ENCODE results near the gene OR2S2.
"Not testable (repeated sequence)": the region's sequence is repeated elsewhere in the genome, so short reads cannot be mapped to it uniquely, and the experiment has no call there.

Gene OR2S2

DNA sequence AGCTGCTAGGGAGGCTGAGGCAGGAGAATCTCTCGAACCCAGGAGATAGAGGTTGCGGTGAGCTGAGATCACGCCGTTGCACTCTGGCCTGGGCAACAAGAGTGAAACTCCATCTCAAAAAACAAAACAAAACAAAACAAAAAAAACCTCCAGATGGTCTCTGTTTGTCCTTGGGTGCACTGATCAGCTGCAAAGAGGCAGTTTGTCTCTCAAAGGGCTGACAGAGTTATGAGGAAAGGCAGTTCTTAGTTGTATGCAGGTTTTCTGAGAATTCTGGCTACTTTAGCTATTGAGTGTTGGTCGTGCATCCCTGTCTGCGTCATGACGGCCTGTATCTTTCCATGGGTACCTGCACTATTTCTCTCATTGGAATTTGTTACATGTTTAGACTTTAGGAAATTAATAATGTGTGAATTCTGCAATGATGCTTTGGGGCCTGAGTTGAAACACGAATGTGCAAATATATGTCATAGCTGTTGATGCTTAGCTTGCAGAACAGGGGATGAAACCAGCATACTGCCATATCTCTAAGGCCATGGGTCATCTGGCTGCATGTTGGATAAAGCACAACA, 18.2 kb downstream of the OR2S2 start:
- TF ChIP-seq, protein P1, sequence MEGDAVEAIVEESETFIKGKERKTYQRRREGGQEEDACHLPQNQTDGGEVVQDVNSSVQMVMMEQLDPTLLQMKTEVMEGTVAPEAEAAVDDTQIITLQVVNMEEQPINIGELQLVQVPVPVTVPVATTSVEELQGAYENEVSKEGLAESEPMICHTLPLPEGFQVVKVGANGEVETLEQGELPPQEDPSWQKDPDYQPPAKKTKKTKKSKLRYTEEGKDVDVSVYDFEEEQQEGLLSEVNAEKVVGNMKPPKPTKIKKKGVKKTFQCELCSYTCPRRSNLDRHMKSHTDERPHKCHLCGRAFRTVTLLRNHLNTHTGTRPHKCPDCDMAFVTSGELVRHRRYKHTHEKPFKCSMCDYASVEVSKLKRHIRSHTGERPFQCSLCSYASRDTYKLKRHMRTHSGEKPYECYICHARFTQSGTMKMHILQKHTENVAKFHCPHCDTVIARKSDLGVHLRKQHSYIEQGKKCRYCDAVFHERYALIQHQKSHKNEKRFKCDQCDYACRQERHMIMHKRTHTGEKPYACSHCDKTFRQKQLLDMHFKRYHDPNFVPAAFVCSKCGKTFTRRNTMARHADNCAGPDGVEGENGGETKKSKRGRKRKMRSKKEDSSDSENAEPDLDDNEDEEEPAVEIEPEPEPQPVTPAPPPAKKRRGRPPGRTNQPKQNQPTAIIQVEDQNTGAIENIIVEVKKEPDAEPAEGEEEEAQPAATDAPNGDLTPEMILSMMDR (conservative IDR thresholded peaks at IDR 0.05) = no peak
- no peak for TF ChIP-seq ZFX (IDR thresholded peaks at IDR 0.05)
- H3K27ac ChIP-seq = no peak overlapping the region

DNA sequence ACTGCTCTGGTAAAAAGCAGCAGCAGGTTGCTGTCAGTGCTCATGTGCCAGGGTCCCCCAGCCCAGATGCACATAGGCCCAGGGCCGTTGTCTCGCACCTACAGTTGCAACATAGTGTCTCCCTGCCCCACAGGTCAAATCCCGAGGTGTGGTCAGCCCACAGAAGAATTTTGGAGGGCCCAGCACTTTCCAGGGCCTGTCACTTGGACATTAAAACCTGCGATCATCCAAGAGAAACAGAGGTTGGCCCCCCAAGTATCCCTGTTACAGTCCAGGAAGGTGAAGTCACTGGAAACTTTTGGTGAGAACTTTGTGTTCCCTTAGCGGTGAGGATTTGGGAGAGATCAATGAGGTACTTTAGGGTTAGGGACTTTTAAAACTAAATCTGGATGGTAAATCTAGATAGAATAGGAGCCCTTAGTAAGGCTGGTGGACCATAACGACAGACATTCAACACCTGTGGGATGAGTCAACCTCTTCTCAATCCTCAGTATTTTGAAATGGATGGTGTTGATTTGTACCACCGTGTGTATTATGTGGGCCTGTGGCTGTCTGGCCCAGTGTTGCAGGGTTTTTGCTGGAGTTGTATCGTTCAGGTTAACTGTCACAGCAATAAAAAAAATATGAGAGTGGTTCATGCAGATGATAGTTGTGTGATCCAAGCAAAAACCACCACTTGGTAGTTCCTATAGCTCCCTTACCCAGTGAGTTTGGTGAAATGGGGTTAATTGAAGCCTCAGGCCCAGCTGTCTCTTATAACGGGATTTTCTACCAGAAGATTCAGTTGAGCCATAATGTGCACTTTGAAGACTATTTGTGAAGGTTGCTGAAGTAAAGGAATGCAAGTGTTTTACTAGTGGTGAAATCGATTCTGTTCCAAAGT, 19.2 kb downstream of the OR2S2 start:
- TF ChIP-seq ZFX (IDR thresholded peaks at IDR 0.05) = no peak
- TF ChIP-seq, protein P1 (conservative IDR thresholded peaks at IDR 0.05) = no peak
- no peak overlapping the region for H3K27ac ChIP-seq

DNA sequence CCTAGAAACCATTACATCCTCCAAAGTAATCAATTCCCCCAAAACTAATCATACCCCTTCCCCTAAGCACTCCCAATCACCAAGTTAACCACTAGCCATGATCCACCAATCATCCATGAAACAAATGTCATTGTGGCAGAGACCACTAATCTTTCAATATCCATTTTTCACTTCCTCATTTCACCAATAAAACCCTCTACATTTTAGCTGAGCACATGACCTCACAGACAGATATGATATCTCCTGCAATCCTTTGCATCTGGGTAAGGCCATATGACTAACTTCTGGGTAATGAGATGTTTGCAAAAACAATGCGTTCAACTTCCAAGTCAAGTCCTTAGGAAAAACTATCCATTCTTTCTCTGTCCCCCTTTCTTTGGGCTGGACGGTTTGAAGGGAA, 20.7 kb downstream of the OR2S2 start:
- TF ChIP-seq, protein P1 (conservative IDR thresholded peaks at IDR 0.05) = no peak
- no peak for TF ChIP-seq ZFX (IDR thresholded peaks at IDR 0.05)
- no peak overlapping the region for H3K27ac ChIP-seq

DNA sequence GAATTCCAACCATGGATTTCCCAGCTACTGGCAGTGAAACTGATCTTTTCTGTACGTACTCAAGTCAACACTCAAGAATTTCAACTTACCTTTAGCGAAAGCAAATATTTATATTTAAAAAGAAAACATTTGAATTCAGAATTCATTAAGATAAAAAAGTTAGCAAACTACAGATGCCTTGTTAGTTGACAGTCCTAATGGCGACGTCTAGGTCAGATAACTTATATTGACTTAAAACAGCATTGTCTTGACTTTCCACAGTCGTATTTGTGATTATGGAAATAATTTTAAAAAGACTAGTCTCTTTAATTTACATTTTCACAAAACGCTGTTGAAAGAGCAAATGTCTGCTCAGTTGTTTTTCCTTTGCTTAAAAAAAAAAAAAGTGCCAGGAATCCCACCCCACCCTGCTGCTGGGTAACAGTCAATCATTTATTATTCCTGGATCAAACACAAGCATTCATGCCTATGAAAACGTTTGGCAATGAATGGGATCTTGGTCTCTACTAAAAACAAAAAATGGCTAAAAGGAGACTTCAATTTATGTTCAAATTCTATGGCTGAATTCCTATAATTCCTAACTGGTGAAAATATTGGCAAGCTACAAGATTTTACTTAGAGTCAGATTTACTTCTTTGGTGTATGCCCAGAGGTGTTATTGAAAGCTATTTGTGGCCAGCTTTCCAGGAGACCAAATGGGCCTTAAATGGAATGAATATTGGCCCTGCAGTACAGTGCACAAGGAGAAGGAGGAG, 22.0 kb downstream of the OR2S2 start:
- H3K27ac ChIP-seq = no peak overlapping the region
- TF ChIP-seq, protein P1 (conservative IDR thresholded peaks at IDR 0.05) = no peak
- TF ChIP-seq ZFX (IDR thresholded peaks at IDR 0.05) = no peak

DNA sequence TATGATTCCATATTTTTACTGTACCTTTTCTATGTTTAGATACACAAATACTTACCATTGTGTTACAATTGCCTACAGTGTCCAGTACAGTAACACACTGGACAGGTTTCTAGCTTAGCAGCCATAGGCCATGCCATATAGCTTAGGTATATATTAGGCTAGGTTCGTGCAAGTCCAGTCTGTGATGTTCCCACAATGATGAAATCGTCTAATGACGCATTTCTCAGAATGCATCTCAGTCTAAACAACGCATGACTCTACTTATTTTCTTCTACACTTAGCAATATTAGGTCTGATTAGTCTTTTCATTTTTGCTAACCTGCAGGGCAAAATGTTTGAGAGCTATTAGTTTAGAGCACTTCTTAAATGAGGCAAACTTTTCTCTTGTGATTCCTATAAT, 22.7 kb downstream of the OR2S2 start:
- no peak overlapping the region for H3K27ac ChIP-seq
- TF ChIP-seq ZFX (IDR thresholded peaks at IDR 0.05) = no peak
- TF ChIP-seq, protein P1 (conservative IDR thresholded peaks at IDR 0.05) = no peak

DNA sequence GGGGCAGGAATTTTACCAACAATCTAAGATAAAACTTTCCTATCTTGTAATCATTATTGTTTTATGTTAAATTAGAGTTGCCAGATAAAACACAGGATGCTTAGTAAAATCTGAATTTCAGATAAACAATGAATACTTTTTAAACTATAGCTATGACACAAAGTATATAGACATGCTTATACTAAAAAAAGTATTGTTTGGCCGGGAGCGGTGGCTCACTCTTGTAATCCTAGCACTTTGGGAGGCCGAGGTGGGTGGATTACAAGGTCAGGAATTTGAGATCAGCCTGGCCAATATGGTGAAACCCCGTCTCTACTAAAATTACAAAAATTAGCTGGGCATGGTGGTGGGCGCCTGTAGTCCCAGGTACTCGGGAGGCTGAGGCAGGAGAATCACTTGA, 23.9 kb downstream of the OR2S2 start:
- not testable (repeated sequence) for H3K27ac ChIP-seq

DNA sequence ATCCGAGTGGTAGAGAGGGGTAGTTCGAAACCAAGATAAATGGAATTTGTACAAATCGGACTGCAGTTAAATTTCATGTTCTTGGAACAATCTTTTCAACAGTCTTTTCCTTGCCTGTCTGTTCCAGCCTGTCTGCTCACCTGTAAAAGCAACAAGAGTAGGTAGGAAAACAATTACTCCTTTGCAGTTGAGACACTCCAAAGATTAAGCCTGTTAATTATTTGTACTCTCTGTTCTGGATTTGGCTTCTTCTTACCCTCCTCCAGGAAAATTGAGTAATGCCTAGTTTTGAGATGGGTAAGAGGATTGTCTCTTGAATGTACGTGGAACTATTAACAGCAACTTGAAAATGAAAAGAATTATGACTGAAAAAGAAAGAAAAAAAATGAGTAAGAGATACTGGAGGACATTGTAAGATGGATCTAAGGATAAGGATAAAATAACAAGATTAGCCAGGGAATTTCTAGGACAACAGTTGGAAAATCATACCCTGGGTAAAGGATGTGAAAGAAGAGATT, 24.3 kb downstream of the OR2S2 start:
- no peak overlapping the region for H3K27ac ChIP-seq
- TF ChIP-seq, protein P1 (conservative IDR thresholded peaks at IDR 0.05) = no peak
- no peak for TF ChIP-seq ZFX (IDR thresholded peaks at IDR 0.05)
